ENCODE results near the gene RAB11FIP4. TPM values are rescaled to one million over a fixed set of nuclear protein-coding genes. Genes with fewer than 3 reads are reported as not detected.

Gene RAB11FIP4
- total and polyA plus RNA-seq, 2 donors (not counting 3 experiments of a cell fraction or from before 2014, with no cell fraction given) = 0.08 to 0.38 TPM

DNA sequence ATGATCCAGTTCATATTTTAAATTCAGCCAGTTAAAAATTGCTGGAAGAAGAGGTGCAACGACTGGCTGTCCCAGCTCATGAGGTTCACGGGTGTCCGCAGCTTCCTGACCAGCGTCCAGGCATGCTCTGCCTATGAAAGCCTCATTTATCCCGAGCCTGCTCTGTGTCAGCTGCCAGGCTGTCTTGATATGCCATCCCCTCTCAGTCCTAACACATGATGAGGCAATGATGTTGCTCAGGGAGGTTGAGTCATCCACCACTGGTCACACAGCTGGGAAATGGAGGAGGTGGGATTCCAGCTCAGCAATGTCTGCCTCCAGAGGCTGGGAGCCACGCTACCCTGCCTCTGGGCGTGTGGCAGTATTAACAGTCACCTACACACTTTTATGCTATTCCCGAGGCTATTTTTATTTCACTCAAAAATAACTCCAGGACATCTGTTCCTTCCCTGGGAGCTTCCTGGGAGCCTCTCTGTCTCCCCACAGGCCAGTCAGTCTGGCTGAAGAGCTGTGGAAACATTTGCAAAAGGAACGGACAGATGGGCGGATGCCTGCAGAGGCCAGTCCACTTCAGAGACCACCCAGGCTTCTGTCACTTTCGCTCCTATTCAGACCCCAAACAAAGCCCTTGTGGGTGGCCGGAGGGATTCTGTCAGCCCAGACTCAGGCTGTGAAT is 22.5 kb downstream of the RAB11FIP4 start:
- H3K4me2 ChIP-seq (ENCODE audit: insufficient read depth, low read length) = no peak overlapping the region
- no peak for TF ChIP-seq POLR2AphosphoS5 (IDR thresholded peaks at IDR 0.05; ENCODE audit: insufficient read depth, low read depth, low read length)
- TF ChIP-seq, protein P1, sequence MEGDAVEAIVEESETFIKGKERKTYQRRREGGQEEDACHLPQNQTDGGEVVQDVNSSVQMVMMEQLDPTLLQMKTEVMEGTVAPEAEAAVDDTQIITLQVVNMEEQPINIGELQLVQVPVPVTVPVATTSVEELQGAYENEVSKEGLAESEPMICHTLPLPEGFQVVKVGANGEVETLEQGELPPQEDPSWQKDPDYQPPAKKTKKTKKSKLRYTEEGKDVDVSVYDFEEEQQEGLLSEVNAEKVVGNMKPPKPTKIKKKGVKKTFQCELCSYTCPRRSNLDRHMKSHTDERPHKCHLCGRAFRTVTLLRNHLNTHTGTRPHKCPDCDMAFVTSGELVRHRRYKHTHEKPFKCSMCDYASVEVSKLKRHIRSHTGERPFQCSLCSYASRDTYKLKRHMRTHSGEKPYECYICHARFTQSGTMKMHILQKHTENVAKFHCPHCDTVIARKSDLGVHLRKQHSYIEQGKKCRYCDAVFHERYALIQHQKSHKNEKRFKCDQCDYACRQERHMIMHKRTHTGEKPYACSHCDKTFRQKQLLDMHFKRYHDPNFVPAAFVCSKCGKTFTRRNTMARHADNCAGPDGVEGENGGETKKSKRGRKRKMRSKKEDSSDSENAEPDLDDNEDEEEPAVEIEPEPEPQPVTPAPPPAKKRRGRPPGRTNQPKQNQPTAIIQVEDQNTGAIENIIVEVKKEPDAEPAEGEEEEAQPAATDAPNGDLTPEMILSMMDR (IDR thresholded peaks at IDR 0.05; ENCODE audit: extremely low read depth in 1 of 2, insufficient read depth in 1 of 2, low read depth in 1 of 2, low read length in 2 of 2) = no peak
- no peak for TF ChIP-seq JUN (IDR thresholded peaks at IDR 0.05; ENCODE audit: borderline replicate concordance, insufficient read depth, insufficient read length, low read depth)

GRCh38 chr17:31414550-31414918 is 23.1 kb downstream of the RAB11FIP4 start:
- no peaks in the 10 kb centered on the region for H3K36me3 ChIP-seq (ENCODE audit: control insufficient read depth in 2 of 2, extremely low read depth in 1 of 2, insufficient read depth in 2 of 2, low read length in 2 of 2)
- no peak overlapping the region for H3K4me3 ChIP-seq (replicated peaks in 1 of 3; ENCODE audit: insufficient read depth in 1 of 3, low read depth in 1 of 3, low read length in 3 of 3)
- no peak overlapping the region for H3K4me2 ChIP-seq (ENCODE audit: insufficient read depth, low read length)
- H3K27me3 ChIP-seq (ENCODE audit: control insufficient read depth in 2 of 2, insufficient read depth in 2 of 2, low read length in 2 of 2) = peaks cover 3 to 5% of the 10 kb centered on the region in 2 experiments
- CTCF ChIA-PET = interaction anchor here (1.0 kb wide), 1 partner anchor 25 kb away, joined by 3 read pairs; no protein-coding TSS in a partner anchor
- dilution Hi-C loops (cut with MboI; ENCODE audit: extremely low pct_ligation_motif_present, low sequenced_read_pairs) = no loop called here
- H3K27ac ChIP-seq (ENCODE audit: insufficient read depth, low read depth, low read length) = no peak overlapping the region
- no peaks in the 10 kb centered on the region for H4K20me1 ChIP-seq (replicated peaks; ENCODE audit: control insufficient read depth, extremely low read depth, insufficient read depth, low read length)
- H2AFZ ChIP-seq (ENCODE audit: low read depth, low read length) = no peak overlapping the region
- H3K4me1 ChIP-seq (ENCODE audit: control insufficient read depth, extremely low read depth, insufficient read depth, low read length) = no peaks in the 10 kb centered on the region
- no peaks in the 10 kb centered on the region for H3K9me3 ChIP-seq (replicated peaks; ENCODE audit: control insufficient read depth, insufficient read depth, low read length)
- H3K9me1 ChIP-seq (replicated peaks; ENCODE audit: control insufficient read depth, extremely low read depth, insufficient read depth, low read length) = no peaks in the 10 kb centered on the region
- no peak for DNase-seq (ENCODE audit: low read depth, low spot score)
- BruUV-seq (replicated peaks) = no TSS peak
- H3K9ac ChIP-seq (replicated peaks; ENCODE audit: extremely low read depth, insufficient read depth, low read length) = no peak overlapping the region
- FAIRE-seq = no peak
- TF ChIP-seq POLR2A (IDR thresholded peaks at IDR 0.05; ENCODE audit: low read depth, low read length) = no peak
- TF ChIP-seq EZH2 (IDR thresholded peaks at IDR 0.05; ENCODE audit: borderline replicate concordance, low read depth, low read length, severe bottlenecking) = no peak
- no peak for TF ChIP-seq JUN (IDR thresholded peaks at IDR 0.05; ENCODE audit: borderline replicate concordance, insufficient read depth, insufficient read length, low read depth)
- no peak for TF ChIP-seq MYC (IDR thresholded peaks at IDR 0.05; ENCODE audit: low read depth, low read length)
- TF ChIP-seq MAX (IDR thresholded peaks at IDR 0.05; ENCODE audit: insufficient read depth, insufficient read length) = no peak
- no peak for TF ChIP-seq GATA2 (IDR thresholded peaks at IDR 0.05; ENCODE audit: insufficient read depth, insufficient read length, low read depth, low read length)
- TF ChIP-seq, protein P1 (IDR thresholded peaks at IDR 0.05; ENCODE audit: extremely low read depth in 1 of 2, insufficient read depth in 1 of 2, low read depth in 1 of 2, low read length in 2 of 2) = no peak
- TF ChIP-seq FOS (IDR thresholded peaks at IDR 0.05; ENCODE audit: borderline replicate concordance, insufficient read depth, low read length) = no peak
- TF ChIP-seq POLR2AphosphoS5 (IDR thresholded peaks at IDR 0.05; ENCODE audit: insufficient read depth, low read depth, low read length) = no peak
- intact Hi-C loops (cut with micrococcal nuclease) = no loop called here
- H3K79me2 ChIP-seq (ENCODE audit: control insufficient read depth, insufficient read depth, low read length) = no peaks in the 10 kb centered on the region
- POLR2A ChIA-PET = no interaction called here

More for the DNA sequence above, 22.5 kb downstream of the RAB11FIP4 start:
- peaks cover 3 to 5% of the 10 kb centered on the region in 2 experiments for H3K27me3 ChIP-seq (ENCODE audit: control insufficient read depth in 2 of 2, insufficient read depth in 2 of 2, low read length in 2 of 2)
- no peak overlapping the region for H3K9ac ChIP-seq (replicated peaks; ENCODE audit: extremely low read depth, insufficient read depth, low read length)
- H3K9me3 ChIP-seq (replicated peaks; ENCODE audit: control insufficient read depth, insufficient read depth, low read length) = no peaks in the 10 kb centered on the region
- H3K27ac ChIP-seq (ENCODE audit: insufficient read depth, low read depth, low read length) = no peak overlapping the region
- H3K36me3 ChIP-seq (ENCODE audit: control insufficient read depth in 2 of 2, extremely low read depth in 1 of 2, insufficient read depth in 2 of 2, low read length in 2 of 2) = no peaks in the 10 kb centered on the region
- no TSS peak for BruUV-seq (replicated peaks)
- no peak for FAIRE-seq
- H4K20me1 ChIP-seq (replicated peaks; ENCODE audit: control insufficient read depth, extremely low read depth, insufficient read depth, low read length) = no peaks in the 10 kb centered on the region
- dilution Hi-C loops (cut with MboI; ENCODE audit: extremely low pct_ligation_motif_present, low sequenced_read_pairs) (no loop called here), intact Hi-C loops (cut with micrococcal nuclease) (no loop called here)
- DNase-seq (ENCODE audit: low read depth, low spot score) = no peak
- no peak overlapping the region for H2AFZ ChIP-seq (ENCODE audit: low read depth, low read length)
- no peaks in the 10 kb centered on the region for H3K4me1 ChIP-seq (ENCODE audit: control insufficient read depth, extremely low read depth, insufficient read depth, low read length)
- no peak overlapping the region for H3K4me3 ChIP-seq (replicated peaks in 1 of 3; ENCODE audit: insufficient read depth in 1 of 3, low read depth in 1 of 3, low read length in 3 of 3)
- no peaks in the 10 kb centered on the region for H3K9me1 ChIP-seq (replicated peaks; ENCODE audit: control insufficient read depth, extremely low read depth, insufficient read depth, low read length)
- H3K79me2 ChIP-seq (ENCODE audit: control insufficient read depth, insufficient read depth, low read length) = no peaks in the 10 kb centered on the region
- ChIA-PET POLR2A (no interaction called here), CTCF (interaction anchor here (1.0 kb wide), 1 partner anchor 25 kb away, joined by 3 read pairs; no protein-coding TSS in a partner anchor)
